HEK293 (cell line): ENCODE measurements around the gene ZNF521.

Source experiments
- ATF2 ChIP-seq: fragments of 450-650 bp; formaldehyde crosslinking; IDR thresholded peaks from 2 replicates; pipeline ENCODE4 v1.5.1; 2016; ENCODE audit warnings: missing biosample characterization, missing genetic modification characterization, low read depth
- BCL6B ChIP-seq: fragments of 450-650 bp; formaldehyde crosslinking; IDR thresholded peaks from 2 replicates; pipeline ENCODE4 v1.5.1; 2017; ENCODE audit warnings: missing biosample characterization, missing genetic modification characterization
- CTCF ChIP-seq: fragments of 450-650 bp; formaldehyde crosslinking; IDR thresholded peaks from 2 replicates; pipeline ENCODE4 v1.5.1; 2016; ENCODE audit warnings: missing biosample characterization, missing genetic modification characterization
- IKZF3 ChIP-seq: fragments of 450-650 bp; IDR thresholded peaks from 2 replicates; pipeline ENCODE4 v1.5.0; 2018; ENCODE audit warnings: missing biosample characterization, mild to moderate bottlenecking, missing genetic modification characterization, moderate library complexity
- KLF1 ChIP-seq: fragments of 450-650 bp; formaldehyde crosslinking; IDR thresholded peaks from 2 replicates; pipeline ENCODE4 v1.5.1; 2016; ENCODE audit warnings: missing biosample characterization, missing genetic modification characterization
- REST ChIP-seq: fragments of 450-650 bp; formaldehyde crosslinking; IDR thresholded peaks from 2 replicates; pipeline ENCODE4 v1.5.1; 2016; ENCODE audit warnings: missing biosample characterization, missing genetic modification characterization
- SP3 ChIP-seq: fragments of 450-650 bp; formaldehyde crosslinking; IDR thresholded peaks from 2 replicates; pipeline ENCODE4 v1.5.1; 2016; ENCODE audit warnings: missing biosample characterization, missing genetic modification characterization
- ZBTB21 ChIP-seq: fragments of 450-650 bp; formaldehyde crosslinking; IDR thresholded peaks from 2 replicates; pipeline ENCODE4 v1.5.1; 2017; ENCODE audit warnings: missing biosample characterization, missing genetic modification characterization
- ZNF132 ChIP-seq: fragments of 450-650 bp; formaldehyde crosslinking; IDR thresholded peaks from 2 replicates; pipeline ENCODE4 v1.5.1; 2017; ENCODE audit warnings: missing biosample characterization, missing genetic modification characterization, borderline replicate concordance
- ZNF214 ChIP-seq: fragments of 450-650 bp; formaldehyde crosslinking; IDR thresholded peaks from 2 replicates; pipeline ENCODE4 v1.5.1; 2017; ENCODE audit warnings: missing biosample characterization, mild to moderate bottlenecking, missing genetic modification characterization, borderline replicate concordance
- ZNF561 ChIP-seq: fragments of 450-650 bp; IDR thresholded peaks from 2 replicates; pipeline ENCODE4 v1.5.1; 2018; ENCODE audit warnings: missing biosample characterization, missing genetic modification characterization, borderline replicate concordance
- ZNF624 ChIP-seq: fragments of 450-650 bp; formaldehyde crosslinking; IDR thresholded peaks from 2 replicates; pipeline ENCODE4 v1.5.1; 2017; ENCODE audit warnings: missing biosample characterization, missing genetic modification characterization
- ZNF707 ChIP-seq: fragments of 450-650 bp; formaldehyde crosslinking; IDR thresholded peaks from 2 replicates; pipeline ENCODE4 v1.5.1; 2016; ENCODE audit warnings: missing biosample characterization, missing genetic modification characterization
- ZSCAN30 ChIP-seq: fragments of 450-650 bp; IDR thresholded peaks from 2 replicates; pipeline ENCODE4 v1.5.1; 2018; ENCODE audit warnings: missing biosample characterization, mild to moderate bottlenecking, missing genetic modification characterization, moderate library complexity

GRCh38 chr18:25223211-25223610 lies 128.8 kb downstream of the ZNF521 start:
- TF ChIP-seq CTCF (tag by site-specific recombination) (no peak; the same call in 1 of the 2 replicates), BCL6B (no peak), ZNF214 (tag by site-specific recombination) (no peak), REST (tag by site-specific recombination) (no peak), ZNF132 (no peak), KLF1 (no peak), ATF2 (no peak), SP3 (tag by site-specific recombination) (no peak), ZNF624 (tag by site-specific recombination) (no peak), IKZF3 (tag by site-specific recombination) (no peak), ZNF707 (tag by site-specific recombination) (no peak), ZBTB21 (tag by site-specific recombination) (no peak), ZSCAN30 (tag by site-specific recombination) (no peak), ZNF561 (tag by site-specific recombination) (no peak)
